Colonic mucosa (tissue), 4 donors: Measurements from ENCODE around the gene FOXP1. TPM values are rescaled to one million over a fixed set of nuclear protein-coding genes. Genes with fewer than 3 reads are reported as not detected.

Experiments
- DNase-seq: peaks from one replicate; pipeline ENCODE4 v3.0.0-alpha.2; 2020
- H3K27ac ChIP-seq: fragments of 200-600 bp; one replicate; pipeline ENCODE4 v1.8.0; 2021
- H3K27me3 ChIP-seq: fragments of 200-600 bp; one replicate; pipeline ENCODE4 v1.8.0; 2021
- H3K36me3 ChIP-seq: fragments of 200-600 bp; one replicate; pipeline ENCODE4 v1.8.0; 2021
- H3K4me1 ChIP-seq: fragments of 200-600 bp; one replicate; pipeline ENCODE4 v1.8.0; 2021; ENCODE audit warnings: mild to moderate bottlenecking
- H3K4me3 ChIP-seq: fragments of 200-600 bp; one replicate; pipeline ENCODE4 v1.8.0; 2021
- H3K9ac ChIP-seq, 2 donors: one replicate each; pipeline ENCODE4 v1.7.0; 2013; ENCODE audit warnings: control low read depth in 2 of 2, low read depth in 2 of 2, low read length in 2 of 2
- H3K9me3 ChIP-seq: fragments of 200-600 bp; one replicate; pipeline ENCODE4 v1.8.0; 2021
- intact Hi-C: fragments of 100-400 bp; cut with DNase I; formaldehyde crosslinking; loops from one replicate; pipeline ENCODE4 v1.14.1; 2022
- total RNA-seq, 2 donors: library from RNA; stranded (reverse); fragmentation: NEBNext Ultra II Directional in 1 of 2; extraction: Animal tissue kit (Norgen Biotek cat#: 25700) in 1 of 2; gene quantifications; one replicate each; pipeline ENCODE4 v1.2.1, GENCODE V29; 2021
- TF ChIP-seq, protein P1 (sequence below): fragments of 200-600 bp; IDR thresholded peaks from one replicate; pipeline ENCODE4 v1.8.0; 2022; ENCODE audit warnings: antibody characterized with exemption, mild to moderate bottlenecking
- donor health status: healthy.
- donor health status: DM: no; HTN: no; CAD: no.
- donor health status: DM: no; HTN: no; CAD: no.

The FOXP1 gene
- total RNA-seq, 2 donors from 2014 or later, result 127 to 128 TPM

DNA sequence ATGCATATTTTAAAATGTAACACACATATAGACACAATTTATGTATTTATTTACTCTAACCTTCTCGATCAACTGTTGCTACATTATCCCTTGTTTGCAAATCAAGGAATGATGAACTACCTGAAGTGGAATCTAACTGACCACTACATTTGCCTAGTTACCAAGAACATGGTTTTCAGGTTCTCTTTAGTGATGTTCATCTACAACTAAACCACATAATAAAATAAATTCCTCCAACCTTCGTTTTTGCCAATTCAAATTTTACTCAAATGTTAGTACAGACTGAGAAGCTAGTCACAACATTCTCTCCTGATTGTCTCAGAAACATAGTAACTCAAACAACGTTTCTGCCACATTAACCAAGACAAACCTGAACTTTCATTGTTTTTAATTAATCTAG lies 521.9 kb downstream of the FOXP1 start:
- peak overlapping the region; percentile 95 for H3K27ac ChIP-seq
- intact Hi-C loops, result loop anchor here (5.0 kb wide), 1 partner anchor 521 kb away; the partner anchor contains the start of gene FOXP1
- H3K4me1 ChIP-seq, result peaks cover 4% of the 10 kb centered on the region
- peak overlapping the region in 1 of 2 donors; percentile 93 for H3K9ac ChIP-seq
- no peaks in the 10 kb centered on the region for H3K27me3 ChIP-seq
- no peaks in the 10 kb centered on the region for H3K36me3 ChIP-seq
- no peaks in the 10 kb centered on the region for H3K9me3 ChIP-seq
- DNase-seq, result no peak
- TF ChIP-seq, protein P1, sequence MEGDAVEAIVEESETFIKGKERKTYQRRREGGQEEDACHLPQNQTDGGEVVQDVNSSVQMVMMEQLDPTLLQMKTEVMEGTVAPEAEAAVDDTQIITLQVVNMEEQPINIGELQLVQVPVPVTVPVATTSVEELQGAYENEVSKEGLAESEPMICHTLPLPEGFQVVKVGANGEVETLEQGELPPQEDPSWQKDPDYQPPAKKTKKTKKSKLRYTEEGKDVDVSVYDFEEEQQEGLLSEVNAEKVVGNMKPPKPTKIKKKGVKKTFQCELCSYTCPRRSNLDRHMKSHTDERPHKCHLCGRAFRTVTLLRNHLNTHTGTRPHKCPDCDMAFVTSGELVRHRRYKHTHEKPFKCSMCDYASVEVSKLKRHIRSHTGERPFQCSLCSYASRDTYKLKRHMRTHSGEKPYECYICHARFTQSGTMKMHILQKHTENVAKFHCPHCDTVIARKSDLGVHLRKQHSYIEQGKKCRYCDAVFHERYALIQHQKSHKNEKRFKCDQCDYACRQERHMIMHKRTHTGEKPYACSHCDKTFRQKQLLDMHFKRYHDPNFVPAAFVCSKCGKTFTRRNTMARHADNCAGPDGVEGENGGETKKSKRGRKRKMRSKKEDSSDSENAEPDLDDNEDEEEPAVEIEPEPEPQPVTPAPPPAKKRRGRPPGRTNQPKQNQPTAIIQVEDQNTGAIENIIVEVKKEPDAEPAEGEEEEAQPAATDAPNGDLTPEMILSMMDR, result no peak
- H3K4me3 ChIP-seq, result peak overlapping the region; percentile 49

DNA sequence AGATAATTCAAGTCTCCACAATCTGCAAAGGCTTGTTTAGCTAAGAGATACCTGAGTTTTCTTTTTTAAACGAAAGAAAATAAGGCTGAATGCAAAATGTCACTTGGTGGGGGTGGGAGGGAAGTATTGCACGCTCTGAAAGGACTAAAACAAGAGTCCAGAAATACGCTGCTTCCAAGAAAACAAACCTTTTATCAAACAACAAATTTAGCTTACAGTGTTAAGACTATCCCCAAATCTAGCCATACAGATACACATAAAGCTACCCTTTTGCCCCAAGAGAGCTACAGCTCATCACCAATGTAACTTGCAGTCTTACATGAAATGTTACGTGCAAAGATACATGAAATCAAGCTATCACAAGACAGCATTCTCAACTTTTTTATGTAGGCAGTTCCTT lies 522.5 kb downstream of the FOXP1 start:
- Histone ChIP-seq H3K4me3 (no peak overlapping the region), H3K36me3 (no peaks in the 10 kb centered on the region), H3K9ac (peak overlapping the region in 1 of 2 donors; percentile 68), H3K4me1 (peaks cover 6% of the 10 kb centered on the region), H3K9me3 (no peaks in the 10 kb centered on the region), H3K27ac (peak overlapping the region; percentile 95), H3K27me3 (no peaks in the 10 kb centered on the region)
- intact Hi-C loops, result loop anchor here (5.0 kb wide), 1 partner anchor 521 kb away; the partner anchor contains the start of gene FOXP1
- TF ChIP-seq, protein P1, result no peak
- no peak for DNase-seq

DNA sequence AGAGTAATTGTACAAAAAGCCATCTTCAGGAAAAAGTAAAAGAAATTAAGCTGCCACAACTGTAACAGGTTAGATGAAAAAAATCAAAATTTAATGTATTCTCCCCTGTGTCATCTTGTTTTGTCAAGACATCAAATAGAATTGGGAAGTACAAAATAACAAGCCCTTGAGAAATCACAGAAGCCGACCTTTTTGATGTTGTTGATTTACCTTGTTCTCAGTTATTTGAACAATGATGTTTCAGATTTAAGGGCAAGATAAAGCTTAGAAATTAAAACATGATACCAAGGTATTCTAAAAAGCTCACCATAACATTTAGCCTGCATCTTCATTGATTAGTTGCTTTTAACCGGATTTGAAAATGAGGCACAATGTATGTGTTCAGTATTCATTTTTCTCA lies 523.0 kb downstream of the FOXP1 start:
- H3K27ac ChIP-seq, result peak overlapping the region; percentile 95
- TF ChIP-seq, protein P1, result no peak
- peaks cover 6% of the 10 kb centered on the region for H3K4me1 ChIP-seq
- no peak overlapping the region for H3K4me3 ChIP-seq
- peak overlapping the region in 1 of 2 donors; percentile 68 for H3K9ac ChIP-seq
- H3K36me3 ChIP-seq, result no peaks in the 10 kb centered on the region
- intact Hi-C loops, result loop anchor here (5.0 kb wide), 1 partner anchor 522 kb away; the partner anchor contains the start of gene FOXP1
- no peaks in the 10 kb centered on the region for H3K9me3 ChIP-seq
- no peaks in the 10 kb centered on the region for H3K27me3 ChIP-seq
- DNase-seq, result no peak

DNA sequence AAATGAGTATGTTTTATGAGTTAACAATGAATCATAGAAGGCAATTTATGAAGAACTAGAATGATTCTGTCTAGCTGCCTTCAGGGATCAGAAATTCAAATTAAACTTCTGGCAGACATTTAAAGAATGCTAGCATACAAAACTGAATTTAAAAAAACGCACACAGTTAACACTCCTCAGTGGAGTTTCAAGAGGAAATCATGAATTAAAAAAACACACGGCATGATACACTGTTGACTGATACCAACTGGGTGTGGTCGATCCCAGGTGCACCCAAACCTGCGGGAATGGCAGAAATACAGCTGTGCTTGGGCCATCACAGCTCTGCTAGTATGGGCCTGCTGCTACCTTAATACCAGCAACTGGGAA lies 526.0 kb downstream of the FOXP1 start:
- peaks cover 9% of the 10 kb centered on the region for H3K4me1 ChIP-seq
- no peaks in the 10 kb centered on the region for H3K36me3 ChIP-seq
- no peak overlapping the region for H3K4me3 ChIP-seq
- H3K9me3 ChIP-seq, result no peaks in the 10 kb centered on the region
- peak overlapping the region in 1 of 2 donors; percentile 35 for H3K9ac ChIP-seq
- TF ChIP-seq, protein P1, result no peak
- DNase-seq, result peak; percentile 78
- H3K27ac ChIP-seq, result peak overlapping the region; percentile 76
- intact Hi-C loops, result no loop called here
- no peaks in the 10 kb centered on the region for H3K27me3 ChIP-seq

DNA sequence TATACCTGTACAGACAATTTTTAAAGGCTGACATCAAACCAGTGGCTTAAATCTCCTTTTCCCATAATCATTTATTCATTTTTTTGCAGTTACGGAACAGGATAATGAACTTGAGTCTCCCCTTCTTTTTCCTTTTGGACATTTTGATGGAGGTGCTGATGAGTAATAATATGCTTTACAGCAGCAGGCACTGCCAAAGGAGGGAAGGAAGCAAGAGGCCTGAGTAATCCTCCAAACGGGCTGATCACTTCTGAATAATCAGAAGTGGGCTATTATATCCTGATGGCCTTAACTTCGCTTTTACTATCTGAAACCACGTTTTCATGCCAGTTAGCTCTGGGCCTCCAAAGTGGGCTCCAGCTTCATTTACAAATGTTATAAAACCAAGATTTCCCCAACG lies 527.2 kb downstream of the FOXP1 start:
- no peak for DNase-seq
- Histone ChIP-seq H3K9me3 (no peaks in the 10 kb centered on the region), H3K9ac (no peak overlapping the region), H3K27me3 (no peaks in the 10 kb centered on the region), H3K36me3 (no peaks in the 10 kb centered on the region), H3K27ac (peak overlapping the region; percentile 76), H3K4me1 (peaks cover 9% of the 10 kb centered on the region), H3K4me3 (no peak overlapping the region)
- intact Hi-C loops, result no loop called here
- TF ChIP-seq, protein P1, result no peak
